GM19438 (cell line): ENCODE measurements around the gene MTX1.

Source experiments
- ATAC-seq: cut with Tn5 transposase; IDR thresholded peaks from one replicate; pipeline ENCODE4 v1.9.1; 2021; ENCODE audit warnings: low read depth; ENCODE audit not compliant: unreplicated experiment

Gene MTX1

GRCh38 chr1:155174324-155175280 lies 33.9 kb upstream of the MTX1 start:
- ATAC-seq, result no peak

GRCh38 chr1:155175281-155175926 lies 33.1 kb upstream of the MTX1 start:
- no peak for ATAC-seq

- ATAC-seq, result no peak
Measured at GRCh38 chr1:155175927-155176371, 32.5 kb upstream of the MTX1 start.

GRCh38 chr1:155176544-155177071 lies 31.9 kb upstream of the MTX1 start:
- ATAC-seq, result no peak

- ATAC-seq, result no peak
Measured at GRCh38 chr1:155177192-155177917, 31.1 kb upstream of the MTX1 start.

- ATAC-seq, result no peak
Measured at GRCh38 chr1:155177918-155178281, 30.6 kb upstream of the MTX1 start.

- ATAC-seq, result no peak
Measured at GRCh38 chr1:155178441-155179111, 29.9 kb upstream of the MTX1 start.

GRCh38 chr1:155179112-155180031 lies 29.1 kb upstream of the MTX1 start:
- ATAC-seq, result no peak

GRCh38 chr1:155181371-155182051 lies 27.0 kb upstream of the MTX1 start:
- ATAC-seq, result no peak

- no peak for ATAC-seq
Measured at GRCh38 chr1:155182052-155182550, 26.4 kb upstream of the MTX1 start.

- ATAC-seq, result no peak
Measured at GRCh38 chr1:155183775-155184221, 24.7 kb upstream of the MTX1 start.

GRCh38 chr1:155184351-155184811 lies 24.1 kb upstream of the MTX1 start:
- ATAC-seq, result no peak

- peak; percentile 67 for ATAC-seq
Measured at GRCh38 chr1:155184835-155185782, 23.4 kb upstream of the MTX1 start.

GRCh38 chr1:155185783-155186066 lies 22.8 kb upstream of the MTX1 start:
- no peak for ATAC-seq

GRCh38 chr1:155186067-155186793 lies 22.3 kb upstream of the MTX1 start:
- no peak for ATAC-seq

- no peak for ATAC-seq
Measured at GRCh38 chr1:155186794-155187455, 21.6 kb upstream of the MTX1 start.
